T-helper 1 cell (primary cell): ENCODE results near the gene ANTXRL.
A peak's percentile ranks its signal among the peaks of the same experiment; 100 is the strongest.
"Not testable (repeated sequence)": the region's sequence is repeated elsewhere in the genome, so short reads cannot be mapped to it uniquely, and the experiment has no call there.

Experiments used
- DNase-seq, 5 donors: peaks; one replicate each; pipeline ENCODE4 v3.0.0-alpha.2; 2012 to 2020
- total RNA-seq, 4 donors: gene quantifications; one replicate each; lab custom pipeline; 2026; lab: John Stamatoyannopoulos, UW

Gene ANTXRL
- total RNA-seq: 0 to 0.24 (median 0.11) reads per million in 4 donors

GRCh38 chr10:46286991-46287693, at the start of gene ANTXRL:
TSS of gene ANTXRL (plus strand) at chr10:46286997. CDS start at chr10:46287263, 266 bp downstream.
- peak in 1 of 5 donors; percentile 5 for DNase-seq

GRCh38 chr10:46237815-46238510, 48.8 kb upstream of the ANTXRL start:
- DNase-seq: no peak

- no peak for DNase-seq
Measured at GRCh38 chr10:46239247-46239646, 47.5 kb upstream of the ANTXRL start.

GRCh38 chr10:46239993-46240683, 46.7 kb upstream of the ANTXRL start:
- no peak for DNase-seq

DNA sequence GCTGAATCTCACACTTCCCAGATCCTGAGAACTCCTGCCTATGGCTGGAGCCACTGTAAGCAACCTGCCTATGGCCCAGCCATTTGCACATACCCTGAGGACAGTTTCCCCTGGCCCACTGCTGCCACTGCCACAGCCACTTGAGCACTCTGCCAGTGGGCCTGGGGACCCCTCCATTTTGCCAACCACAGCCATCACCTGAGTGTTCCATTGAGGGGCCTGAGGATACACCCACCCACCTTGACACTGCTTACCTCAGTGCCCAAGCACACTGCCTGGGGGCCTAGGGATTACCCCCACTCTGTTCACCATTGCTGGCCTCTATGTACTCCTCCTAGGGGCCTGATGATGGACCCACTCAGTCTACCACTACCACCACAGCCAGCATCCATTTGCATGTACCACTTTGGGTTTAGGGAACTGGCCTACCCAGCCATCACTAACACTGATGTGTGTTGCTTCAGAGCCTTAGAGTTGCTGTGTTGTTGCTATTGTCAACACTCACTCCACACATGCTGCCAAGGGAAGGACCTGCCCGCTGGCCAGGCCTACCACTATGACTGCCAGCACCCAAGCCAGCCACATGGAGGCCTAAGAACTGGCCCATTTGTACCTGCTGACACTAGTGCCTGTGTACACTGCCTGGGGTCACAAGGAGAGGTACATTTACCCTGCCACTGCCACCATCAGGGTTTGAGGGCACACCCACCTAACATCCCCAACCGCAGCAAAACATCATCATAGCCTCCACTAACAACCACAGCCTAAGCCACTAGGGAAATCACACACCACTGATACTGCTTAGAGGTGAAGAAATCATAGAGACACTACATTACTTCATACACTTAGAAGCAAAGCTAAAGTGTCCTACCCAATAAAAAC, 45.9 kb upstream of the ANTXRL start:
- no peak for DNase-seq

DNA sequence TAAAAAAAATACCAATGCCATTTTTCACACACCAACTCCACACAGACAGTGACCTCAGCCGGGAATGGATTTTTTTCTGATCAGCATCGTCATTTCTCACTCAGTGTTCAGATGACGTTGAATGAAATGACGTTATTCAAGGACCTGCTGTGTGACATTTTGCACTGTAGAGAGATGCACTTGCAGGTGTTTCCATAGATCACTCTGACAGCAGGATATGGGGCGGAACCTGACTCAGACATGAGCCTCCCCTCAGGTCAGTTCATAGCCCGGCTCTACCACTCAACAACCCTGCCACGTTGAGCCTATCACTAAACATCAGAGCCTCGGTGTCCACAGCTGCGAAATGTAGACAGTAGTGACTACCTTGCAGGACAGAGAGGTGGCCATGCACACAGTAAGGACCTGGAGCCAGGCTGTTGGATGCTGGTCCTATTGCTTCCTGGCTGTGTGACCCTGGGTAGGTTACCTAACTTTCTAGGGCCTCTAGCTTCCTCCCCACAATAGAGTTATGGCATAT, 41.4 kb upstream of the ANTXRL start:
- no peak for DNase-seq

DNA sequence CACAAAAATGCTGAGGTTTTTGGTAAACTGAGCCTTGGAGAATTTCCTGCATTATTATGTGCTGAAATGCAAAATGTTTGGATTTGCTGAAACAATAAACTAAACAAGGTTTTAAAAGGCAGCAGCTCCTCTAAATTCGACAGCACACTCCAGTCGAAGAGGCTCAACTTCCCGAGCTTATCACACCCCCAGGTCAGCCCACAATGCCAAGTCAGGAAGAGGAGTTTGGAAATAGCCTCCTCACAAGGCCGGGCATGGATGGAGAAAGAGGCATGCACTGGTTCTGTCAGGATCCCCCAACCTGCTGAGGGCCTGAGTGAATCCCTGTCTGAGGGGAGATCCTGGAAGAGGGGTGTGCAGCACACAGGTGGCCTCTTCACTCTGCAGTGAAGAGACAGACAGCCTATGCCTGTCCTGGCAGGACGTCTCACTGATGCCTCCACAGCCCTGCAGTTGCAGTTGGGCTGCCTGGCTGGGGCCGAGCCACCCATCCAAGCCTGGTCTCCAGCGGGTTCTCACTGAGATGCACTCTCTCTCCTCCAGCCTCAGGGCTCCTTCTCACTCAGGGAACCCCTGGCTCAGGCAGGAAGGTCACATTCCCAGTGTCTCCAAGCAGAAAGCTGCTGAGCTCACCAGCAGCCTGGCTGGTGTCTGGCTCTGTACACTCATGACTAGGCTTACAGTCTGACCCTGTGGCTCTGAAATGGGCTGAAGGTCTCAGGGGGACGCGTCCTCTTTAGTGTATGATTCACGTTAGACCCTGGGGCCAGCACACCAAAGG, 40.2 kb upstream of the ANTXRL start:
- not testable (repeated sequence) for DNase-seq

GRCh38 chr10:46247181-46247475, 39.7 kb upstream of the ANTXRL start:
- DNase-seq: no peak

DNA sequence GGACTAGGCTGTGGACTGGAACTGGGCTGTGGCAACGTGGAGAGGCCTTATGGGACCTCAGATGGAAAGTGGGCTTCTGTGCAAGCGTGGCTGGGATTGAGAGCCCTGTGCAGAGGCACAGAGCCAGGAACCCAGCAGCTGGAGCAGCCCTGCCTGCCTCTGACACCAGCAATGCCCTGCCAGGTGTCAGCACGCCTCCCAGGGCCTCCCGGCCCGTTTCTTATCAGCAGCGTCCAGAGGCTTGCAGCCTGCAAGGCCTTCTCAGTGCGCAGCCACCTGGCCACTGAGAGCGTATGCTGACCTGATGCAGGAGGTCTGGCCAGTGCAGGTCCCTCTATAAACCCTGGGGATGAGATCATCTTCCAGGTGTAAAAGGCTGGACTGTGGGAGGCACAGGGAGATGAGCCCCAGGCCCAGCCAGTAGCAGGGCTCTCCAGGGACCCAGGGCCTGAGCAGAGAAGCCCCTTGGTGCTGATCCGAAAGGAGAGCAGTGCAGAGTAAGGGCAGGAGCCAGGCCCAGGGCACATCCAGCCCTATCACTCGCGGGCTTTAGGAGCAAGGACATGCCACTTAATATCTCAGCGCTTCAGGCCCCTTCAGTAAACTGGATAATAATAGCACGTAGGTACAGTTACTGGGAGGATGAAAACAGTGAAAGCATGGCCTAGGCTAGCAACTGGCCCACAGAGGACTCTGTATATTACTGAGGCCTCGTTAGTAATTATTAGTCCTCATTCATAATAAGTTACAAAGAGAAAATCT, 38.8 kb upstream of the ANTXRL start:
- DNase-seq: no peak

DNA sequence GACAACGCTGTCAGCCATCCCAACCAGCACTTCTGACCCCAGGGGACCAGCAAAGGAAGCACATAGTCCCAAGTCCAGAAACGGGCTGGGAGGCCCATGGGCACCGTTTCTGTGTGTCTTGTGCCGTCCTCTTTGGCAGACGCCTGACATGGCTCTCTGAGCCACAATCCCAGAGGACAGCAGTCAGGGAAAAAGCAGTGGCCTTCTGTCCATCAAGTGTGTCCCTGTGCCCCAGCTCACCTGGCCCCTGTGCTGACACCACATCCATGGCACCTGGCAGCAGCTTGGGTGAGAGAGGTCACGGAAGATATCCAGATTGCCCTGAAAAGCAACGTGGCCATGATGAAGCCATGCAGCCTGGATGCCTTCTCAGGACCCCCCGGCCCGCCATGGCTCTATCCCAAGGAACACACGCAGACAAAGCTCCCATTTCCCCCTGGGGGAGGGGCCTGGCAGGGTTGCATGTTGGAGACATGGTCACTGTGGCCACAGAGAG, 38.1 kb upstream of the ANTXRL start:
- no peak for DNase-seq

- not testable (repeated sequence) for DNase-seq
Measured at GRCh38 chr10:46249617-46250344, 37.0 kb upstream of the ANTXRL start.

- DNase-seq: no peak
Measured at GRCh38 chr10:46250481-46250880, 36.3 kb upstream of the ANTXRL start.

GRCh38 chr10:46250898-46251856, 35.6 kb upstream of the ANTXRL start:
- no peak for DNase-seq

GRCh38 chr10:46251857-46252847, 34.6 kb upstream of the ANTXRL start:
- no peak for DNase-seq

DNA sequence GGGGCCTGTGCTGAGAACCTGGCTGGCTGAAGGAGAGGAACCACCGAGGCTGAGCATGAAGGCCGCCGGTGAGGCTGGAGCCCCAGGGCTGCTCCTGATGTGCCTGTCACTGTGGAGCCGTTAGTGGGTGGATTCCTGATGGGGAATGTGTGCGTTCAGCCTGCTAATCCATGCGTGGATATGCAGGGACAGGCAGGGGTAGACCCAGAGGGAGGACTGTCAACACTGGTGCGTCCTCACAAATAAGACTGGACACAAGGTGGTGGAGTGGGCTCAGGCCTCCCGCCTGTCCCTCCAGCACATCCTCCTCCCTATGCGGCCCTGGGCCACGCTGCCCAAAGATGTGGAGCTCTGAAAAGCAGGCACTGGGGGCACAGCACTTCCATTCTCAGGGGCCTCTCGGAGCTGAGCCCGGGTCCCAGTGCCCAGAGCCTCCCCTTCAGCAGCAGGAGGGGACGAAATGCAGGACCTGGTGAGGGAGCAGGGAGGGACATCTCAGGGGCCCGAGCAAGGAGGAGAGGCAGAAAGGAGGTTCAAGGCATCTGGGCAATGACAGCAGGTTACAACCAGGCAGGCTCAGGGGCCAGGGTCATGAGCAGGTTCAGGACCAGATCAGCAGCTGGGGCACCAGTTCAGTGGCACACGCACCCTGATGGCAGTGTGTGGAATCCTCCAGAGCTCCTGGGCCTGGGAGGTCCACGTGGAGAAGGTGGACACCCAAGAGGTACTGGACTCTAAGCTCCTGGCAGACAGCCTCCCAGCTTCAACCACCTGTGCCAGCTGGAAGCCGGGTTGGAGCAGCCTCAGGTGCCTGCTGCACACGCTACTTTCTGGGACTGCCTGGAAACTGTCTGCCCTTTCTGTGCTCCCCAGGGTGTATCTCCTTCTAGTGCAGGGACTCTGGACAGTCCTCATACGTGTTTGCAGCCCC, 33.5 kb upstream of the ANTXRL start:
- DNase-seq: no peak

GRCh38 chr10:46254007-46254383, 32.8 kb upstream of the ANTXRL start:
- DNase-seq: no peak
